Esophagus squamous epithelium (tissue), 5 donors: ENCODE data around the gene TRMT61A. TPM values are rescaled to one million over a fixed set of nuclear protein-coding genes. Genes with fewer than 3 reads are reported as not detected.

Experiments
- DNase-seq: peaks from one replicate; lab custom pipeline; 2025; lab: John Stamatoyannopoulos, UW
- H3K27ac ChIP-seq, 4 donors: fragments of 200-600 bp; sonication (generic); one replicate each; pipeline ENCODE4 v1.5.1; 2016 to 2019; ENCODE audit warnings: mild to moderate bottlenecking in 1 of 4
- H3K27me3 ChIP-seq, 4 donors: fragments of 200-600 bp; sonication (generic); 1 replicate in 3 of 4; 2 replicates in 1 of 4; pipeline versions ENCODE4 v1.5.1 to v1.6.0; 2017 to 2021; ENCODE audit warnings: antibody characterized with exemption in 1 of 4
- H3K36me3 ChIP-seq, 3 donors: fragments of 200-600 bp; sonication (generic); one replicate each; pipeline ENCODE4 v1.5.1; 2016 to 2019
- H3K4me1 ChIP-seq, 3 donors: fragments of 200-600 bp; sonication (generic); one replicate each; pipeline ENCODE4 v1.5.1; 2017 to 2019
- H3K4me3 ChIP-seq, 4 donors: fragments of 200-600 bp; sonication (generic); 1 replicate in 3 of 4; 2 replicates in 1 of 4; pipeline ENCODE4 v1.5.1; 2016 to 2019; ENCODE audit warnings: mild to moderate bottlenecking in 2 of 4, moderate library complexity in 1 of 4
- H3K9me3 ChIP-seq, 3 donors: fragments of 200-600 bp; sonication (generic); one replicate each; pipeline ENCODE4 v1.5.1; 2016 to 2019
- POLR2A ChIP-seq, 4 donors: fragments of 450-650 bp; IDR thresholded peaks; one replicate each; pipeline ENCODE4 v1.6.1; 2017; ENCODE audit warnings: antibody characterized with exemption in 4 of 4, mild to moderate bottlenecking in 4 of 4, moderate library complexity in 3 of 4
- WGBS, 2 donors: methylation state at CpG; one replicate each; pipeline ENCODE4 v1.1.5; 2018; 5-methylcytosine and 5-hydroxymethylcytosine counted together
- intact Hi-C: fragments of 100-400 bp; cut with DNase I; formaldehyde crosslinking; loops from one replicate; pipeline ENCODE4 v1.15.0; 2022
- total RNA-seq, 4 donors: library from RNA; depleted of rRNA; stranded (reverse); fragments of >200 nt; gene quantifications; one replicate each; pipeline ENCODE4 v1.1.0, GENCODE V29; 2016
- TF ChIP-seq, protein P1 (sequence below), 6 experiments: fragments of 450-650 bp in 4 of 6; fragments of 200-600 bp in 2 of 6; sonication (generic) in 2 of 6; IDR thresholded peaks; one replicate each; pipeline ENCODE4 v1.5.1; 2016 to 2019; ENCODE audit warnings: antibody characterized with exemption in 6 of 6, mild to moderate bottlenecking in 4 of 6, moderate library complexity in 4 of 6
- donor health status: DM: yes; HTN: yes; CAD: no.

The TRMT61A gene
- total RNA-seq, 4 donors from 2014 or later = 7.7 to 20.6 (median 9.9) TPM

DNA sequence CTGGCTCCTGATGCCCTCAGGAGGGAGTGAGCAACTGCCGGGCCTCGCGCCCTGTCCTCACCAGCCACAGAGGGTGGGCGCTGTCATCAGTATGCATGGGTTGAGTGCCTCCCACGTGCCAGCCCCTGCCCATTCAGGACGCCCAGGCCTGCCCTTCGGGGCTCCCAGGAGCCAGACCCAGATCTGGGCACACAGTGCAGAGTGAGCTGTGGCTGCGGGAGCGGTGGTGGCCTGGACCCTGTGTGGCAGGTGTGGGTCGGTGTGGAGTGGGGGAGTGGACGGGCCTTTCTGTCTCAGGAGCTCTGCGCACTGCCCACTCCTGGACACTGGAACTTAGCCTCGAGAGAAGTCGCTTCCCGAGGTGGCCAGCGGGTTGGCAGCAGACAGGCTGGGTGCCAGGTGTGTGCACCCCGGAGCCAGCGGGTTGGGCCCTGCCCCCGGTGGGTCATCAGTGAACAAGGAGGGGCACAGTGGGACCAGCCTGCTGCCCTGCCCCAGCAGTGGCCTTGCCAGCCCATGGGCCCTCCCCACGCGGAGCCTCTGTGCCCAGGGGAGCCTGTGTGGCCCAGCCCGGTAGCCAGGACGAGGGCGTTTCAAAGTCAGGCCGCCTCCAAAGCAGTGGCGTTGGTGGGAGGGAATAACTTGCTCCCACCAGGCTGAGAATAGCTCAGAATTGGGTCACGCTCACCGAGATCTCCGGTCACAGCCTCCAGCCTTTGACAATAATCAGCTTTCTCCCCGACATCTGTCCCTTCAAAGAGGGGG, 9.5 kb downstream of the TRMT61A start:
- Histone ChIP-seq H3K27me3 (no peaks in the 10 kb centered on the region), H3K27ac (peak overlapping the region; percentile 46 to 87 (median 75)), H3K4me3 (no peak overlapping the region), H3K36me3 (peaks cover 0 to 24% (median 4%) of the 10 kb centered on the region in 3 donors), H3K9me3 (no peaks in the 10 kb centered on the region), H3K4me1 (peaks cover 45 to 88% (median 68%) of the 10 kb centered on the region in 3 donors)
- TF ChIP-seq, protein P1, sequence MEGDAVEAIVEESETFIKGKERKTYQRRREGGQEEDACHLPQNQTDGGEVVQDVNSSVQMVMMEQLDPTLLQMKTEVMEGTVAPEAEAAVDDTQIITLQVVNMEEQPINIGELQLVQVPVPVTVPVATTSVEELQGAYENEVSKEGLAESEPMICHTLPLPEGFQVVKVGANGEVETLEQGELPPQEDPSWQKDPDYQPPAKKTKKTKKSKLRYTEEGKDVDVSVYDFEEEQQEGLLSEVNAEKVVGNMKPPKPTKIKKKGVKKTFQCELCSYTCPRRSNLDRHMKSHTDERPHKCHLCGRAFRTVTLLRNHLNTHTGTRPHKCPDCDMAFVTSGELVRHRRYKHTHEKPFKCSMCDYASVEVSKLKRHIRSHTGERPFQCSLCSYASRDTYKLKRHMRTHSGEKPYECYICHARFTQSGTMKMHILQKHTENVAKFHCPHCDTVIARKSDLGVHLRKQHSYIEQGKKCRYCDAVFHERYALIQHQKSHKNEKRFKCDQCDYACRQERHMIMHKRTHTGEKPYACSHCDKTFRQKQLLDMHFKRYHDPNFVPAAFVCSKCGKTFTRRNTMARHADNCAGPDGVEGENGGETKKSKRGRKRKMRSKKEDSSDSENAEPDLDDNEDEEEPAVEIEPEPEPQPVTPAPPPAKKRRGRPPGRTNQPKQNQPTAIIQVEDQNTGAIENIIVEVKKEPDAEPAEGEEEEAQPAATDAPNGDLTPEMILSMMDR (IDR thresholded peaks at IDR 0.05) = no peak
- no peak for TF ChIP-seq POLR2A (IDR thresholded peaks at IDR 0.05)
- 34 to 66% methylated on average over 4 to 6 of the region's 30 CpGs for WGBS, 2 donors
- intact Hi-C loops = no loop called here
- DNase-seq = no peak

DNA sequence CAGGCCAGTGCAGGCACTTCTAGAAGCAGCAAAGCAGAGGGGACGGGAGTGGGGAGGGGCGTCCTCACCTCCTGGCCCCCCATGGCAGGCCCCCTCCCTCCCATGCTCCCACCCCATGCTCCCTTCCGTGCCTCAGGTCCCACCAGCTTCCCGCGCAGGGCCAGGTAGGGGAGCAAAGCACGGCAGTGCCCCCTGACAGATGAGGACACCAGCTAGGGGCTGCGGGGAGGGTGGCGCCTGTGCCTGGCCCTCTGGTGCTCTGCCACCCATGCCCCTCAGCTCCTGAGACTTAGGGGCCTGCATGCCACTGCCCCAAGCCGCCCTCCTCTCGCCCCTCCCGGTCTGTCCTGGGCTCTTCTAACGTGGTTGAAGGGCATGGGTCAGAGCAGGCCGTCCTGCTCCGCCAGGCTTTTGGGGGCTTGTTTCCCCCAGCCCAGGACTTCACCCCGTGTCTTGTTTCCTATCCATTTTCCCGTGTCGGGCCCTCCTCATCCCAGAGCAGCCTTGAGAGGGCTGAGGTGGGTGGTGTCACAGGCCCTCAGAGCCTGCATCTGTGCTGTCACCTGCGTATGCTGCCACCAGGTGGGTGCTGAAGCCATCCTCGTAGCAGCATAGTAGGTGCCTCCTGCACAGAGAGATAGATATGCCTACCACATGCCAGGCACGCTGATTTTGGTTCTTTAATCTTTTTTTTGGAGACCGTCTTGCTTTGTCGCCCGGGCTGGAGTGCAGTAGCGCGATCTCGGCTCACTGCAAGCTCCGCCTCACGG, 10.2 kb downstream of the TRMT61A start:
- peak overlapping the region; percentile 46 to 87 (median 75) for H3K27ac ChIP-seq
- no peaks in the 10 kb centered on the region for H3K27me3 ChIP-seq
- intact Hi-C loops = no loop called here
- peaks cover 0 to 17% (median 4%) of the 10 kb centered on the region in 3 donors for H3K36me3 ChIP-seq
- H3K4me3 ChIP-seq = no peak overlapping the region
- H3K4me1 ChIP-seq = peaks cover 53 to 88% (median 75%) of the 10 kb centered on the region in 3 donors
- TF ChIP-seq, protein P1 (IDR thresholded peaks at IDR 0.05) = peak in 1 of 6 experiments; percentile 9
- no peak for TF ChIP-seq POLR2A (IDR thresholded peaks at IDR 0.05)
- no peaks in the 10 kb centered on the region for H3K9me3 ChIP-seq
- no peak for DNase-seq
- 77 to 83% methylated on average over 20 to 24 of the region's 28 CpGs for WGBS, 2 donors

DNA sequence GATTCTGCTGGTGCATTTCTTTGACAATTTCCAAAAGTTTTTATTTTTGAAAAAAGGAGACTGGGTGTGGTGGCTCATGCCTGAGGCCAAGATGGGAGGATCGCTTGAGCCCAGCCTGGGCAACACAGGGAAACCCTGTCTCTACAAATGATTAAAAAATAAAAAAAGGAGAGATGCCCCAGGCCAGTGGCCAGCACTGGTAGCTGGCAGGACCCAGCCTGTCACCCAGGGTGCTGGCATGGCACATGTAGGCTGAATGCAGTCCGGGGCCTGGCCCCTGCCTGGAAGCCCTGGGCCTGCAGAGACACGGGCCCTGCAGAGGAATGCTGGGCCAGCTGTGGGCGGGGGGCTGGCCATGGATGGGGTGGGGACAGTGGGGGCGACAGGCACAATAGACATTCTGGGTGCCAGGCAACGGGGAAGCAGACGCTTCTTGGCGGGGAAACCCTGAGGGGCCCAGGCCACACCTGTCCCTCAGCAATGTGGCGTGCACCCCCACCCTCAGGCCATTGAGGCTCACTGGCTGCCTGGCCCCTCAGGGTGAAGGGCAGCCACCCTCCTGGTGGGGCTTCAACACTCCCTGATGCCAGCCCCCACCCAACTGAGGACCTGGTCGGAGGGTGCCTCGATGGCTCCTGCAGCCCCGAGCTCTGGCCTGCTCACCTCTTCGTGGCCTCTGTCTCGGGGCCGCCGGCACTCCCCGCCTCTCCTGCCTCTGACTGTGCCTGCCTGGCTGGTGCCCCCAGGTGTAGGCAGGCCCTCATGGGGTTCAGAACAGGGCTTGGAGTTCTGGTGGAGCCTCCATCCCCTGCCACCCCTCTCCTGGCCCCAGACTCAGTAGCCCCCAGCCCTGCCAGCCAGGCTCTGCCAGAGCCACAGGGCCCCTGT, 12.1 kb downstream of the TRMT61A start:
- peaks cover 61 to 82% (median 68%) of the 10 kb centered on the region in 3 donors for H3K4me1 ChIP-seq

DNA sequence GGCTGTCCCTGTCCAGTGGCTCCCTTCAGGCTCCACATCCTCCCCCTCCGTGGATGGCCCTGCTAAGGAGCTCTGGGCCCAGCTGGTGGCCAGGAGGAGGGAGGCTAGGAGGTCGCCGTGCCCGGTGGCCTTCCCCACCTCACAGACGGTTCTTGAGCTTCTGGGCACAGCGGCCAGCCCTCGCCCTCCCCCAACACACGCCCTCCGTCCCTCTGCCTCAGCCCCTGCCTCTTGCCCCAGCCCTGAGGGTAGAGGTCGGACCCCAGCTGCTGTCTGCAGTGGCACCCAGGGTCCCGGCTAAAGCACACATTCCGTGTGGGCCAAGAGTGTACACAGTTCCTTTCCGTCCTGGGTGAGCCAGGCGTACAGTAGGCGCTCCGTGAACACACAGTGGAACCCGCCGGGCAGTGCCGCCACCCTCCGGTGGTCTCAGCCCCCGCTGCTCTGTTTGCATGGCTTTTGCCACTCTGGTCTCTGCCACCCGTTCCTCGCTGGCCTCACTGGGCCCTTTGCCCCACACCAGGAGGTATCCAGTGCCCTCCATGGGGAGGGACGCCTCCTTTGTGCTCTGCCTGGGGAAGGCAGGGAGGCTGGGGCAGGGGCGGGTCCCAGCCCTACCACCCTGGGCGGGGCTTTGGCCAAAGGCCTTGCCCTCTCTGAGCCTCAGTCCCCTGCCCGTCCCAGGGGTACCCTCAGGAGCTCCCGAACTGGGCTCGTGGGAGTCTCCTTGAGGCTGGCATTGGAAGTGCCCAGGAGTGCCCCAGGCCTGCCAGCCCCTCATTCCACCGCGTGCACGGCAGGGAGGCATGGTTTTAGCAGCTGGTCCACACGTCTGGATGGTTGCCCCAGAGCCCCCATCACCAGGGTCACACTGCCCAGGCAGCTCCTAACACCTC, 13.0 kb downstream of the TRMT61A start:
- TF ChIP-seq, protein P1 (IDR thresholded peaks at IDR 0.05) = peak in 1 of 6 experiments; percentile 19
- TF ChIP-seq POLR2A (IDR thresholded peaks at IDR 0.05) = no peak
- 65% methylated on average over 5 of the region's 33 CpGs; no CpG with 5 or more reads in 1 of the 2 donors for WGBS, 2 donors
- Histone ChIP-seq H3K36me3 (no peaks in the 10 kb centered on the region), H3K4me3 (peak overlapping the region in 1 of 4 donors; percentile 24), H3K27ac (peak overlapping the region; percentile 78 to 87 (median 82)), H3K27me3 (no peaks in the 10 kb centered on the region), H3K9me3 (no peaks in the 10 kb centered on the region), H3K4me1 (peaks cover 61 to 90% (median 68%) of the 10 kb centered on the region in 3 donors)
- no peak for DNase-seq
- intact Hi-C loops = no loop called here

More for the DNA sequence above, 12.1 kb downstream of the TRMT61A start:
- peak overlapping the region; percentile 78 to 87 (median 82) for H3K27ac ChIP-seq
- H3K27me3 ChIP-seq = no peaks in the 10 kb centered on the region
- no peak for TF ChIP-seq POLR2A (IDR thresholded peaks at IDR 0.05)
- H3K4me3 ChIP-seq = peak overlapping the region in 1 of 4 donors; percentile 2
- intact Hi-C loops = no loop called here
- no peak for DNase-seq
- no peaks in the 10 kb centered on the region for H3K9me3 ChIP-seq
- no peaks in the 10 kb centered on the region for H3K36me3 ChIP-seq
- WGBS, 2 donors = 32 to 43% methylated on average over 5 to 13 of the region's 17 CpGs
